AG04449 (cell line): ENCODE results near the gene CTXN1.

Source experiments
- CTCF ChIA-PET: fragments of 350-600 bp; formaldehyde crosslinking; extraction: SDS; loops from one replicate; lab custom pipeline; 2021; ENCODE audit warnings: antibody characterized with exemption; lab: Yijun Ruan, JAX
- POLR2A ChIA-PET: fragments of 400-600, 350-600 bp; formaldehyde crosslinking; extraction: SDS; loops from one replicate; lab custom pipeline; 2020; ENCODE audit warnings: antibody characterized with exemption, inconsistent platforms; lab: Yijun Ruan, JAX
- DNase-seq: peaks from one replicate; pipeline ENCODE4 v3.0.0-alpha.2; 2010; ENCODE audit warnings: low read depth, low spot score
- H3K4me3 ChIP-seq: 2 replicates; pipeline ENCODE4 v1.5.1; 2011; ENCODE audit warnings: low read depth, mild to moderate bottlenecking, control low read depth, low read length
- TF ChIP-seq, protein P1 (sequence below): IDR thresholded peaks from one replicate; pipeline ENCODE4 v1.5.1; 2011; ENCODE audit warnings: mild to moderate bottlenecking, moderate library complexity, low read length, control low read depth, inconsistent platforms; ENCODE audit not compliant: insufficient read depth; ENCODE audit errors: missing control alignments

The CTXN1 gene

DNA sequence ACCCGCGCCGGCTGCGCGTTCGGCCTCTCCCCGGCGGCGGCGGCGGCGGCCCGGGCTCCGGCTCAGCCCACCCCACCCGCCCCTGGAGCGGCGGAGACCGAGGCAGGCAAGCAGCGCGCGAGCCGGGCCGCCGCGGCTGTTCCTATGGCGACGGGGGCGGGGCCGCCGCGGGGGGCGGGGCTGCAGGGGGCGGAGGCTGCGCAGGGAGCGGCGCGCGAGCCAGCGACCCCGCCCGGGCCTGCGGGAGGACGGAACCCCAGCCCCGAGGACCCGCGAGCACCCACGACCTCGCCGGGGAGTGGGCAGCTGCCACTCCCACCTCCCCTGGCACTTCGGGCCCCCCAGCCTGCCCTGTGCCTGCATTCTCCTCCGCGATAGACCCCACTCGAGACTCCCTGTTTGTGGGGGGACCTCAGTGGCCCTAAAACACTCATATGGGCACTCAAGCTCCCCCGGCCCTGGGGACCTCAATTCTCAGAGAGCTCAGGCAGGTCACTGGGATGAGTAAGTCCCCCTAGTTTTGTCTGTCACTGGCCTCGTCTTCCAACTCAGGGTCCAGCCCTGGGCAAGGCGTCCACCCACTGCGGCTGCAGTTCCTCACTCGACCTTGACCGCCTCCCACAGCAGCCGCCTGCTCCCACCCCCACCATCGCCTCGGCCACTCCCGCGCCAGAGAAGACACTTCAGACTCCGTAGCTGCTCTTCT, at the start of gene CTXN1:
Gene CTXN1 (minus strand): TSS at position 115 of the 706 bp plus-strand sequence. CDS start 597 bp downstream, outside the sequence.
- DNase-seq = no peak
- POLR2A ChIA-PET = no interaction called here

DNA sequence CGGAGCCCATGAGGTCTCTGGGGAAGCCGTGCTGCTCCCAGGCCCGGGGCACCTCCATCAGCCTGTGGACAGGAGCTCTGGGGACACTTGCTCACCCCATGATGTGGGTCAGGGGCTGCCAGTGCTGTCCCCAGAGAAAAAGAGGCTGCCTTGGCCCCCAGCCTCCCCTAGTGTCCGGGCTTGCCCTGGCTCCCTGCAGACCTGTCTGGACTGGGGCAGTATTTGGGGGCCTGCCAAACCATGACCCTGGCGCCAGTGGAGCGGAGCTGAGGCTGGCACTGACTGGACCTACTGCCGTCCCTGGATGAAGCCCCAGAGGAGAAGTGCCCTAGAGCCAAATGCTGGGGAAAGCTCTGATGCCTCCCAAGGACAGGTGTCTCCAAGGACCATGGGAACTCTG, 49.1 kb upstream of the CTXN1 start:
- TF ChIP-seq, protein P1, sequence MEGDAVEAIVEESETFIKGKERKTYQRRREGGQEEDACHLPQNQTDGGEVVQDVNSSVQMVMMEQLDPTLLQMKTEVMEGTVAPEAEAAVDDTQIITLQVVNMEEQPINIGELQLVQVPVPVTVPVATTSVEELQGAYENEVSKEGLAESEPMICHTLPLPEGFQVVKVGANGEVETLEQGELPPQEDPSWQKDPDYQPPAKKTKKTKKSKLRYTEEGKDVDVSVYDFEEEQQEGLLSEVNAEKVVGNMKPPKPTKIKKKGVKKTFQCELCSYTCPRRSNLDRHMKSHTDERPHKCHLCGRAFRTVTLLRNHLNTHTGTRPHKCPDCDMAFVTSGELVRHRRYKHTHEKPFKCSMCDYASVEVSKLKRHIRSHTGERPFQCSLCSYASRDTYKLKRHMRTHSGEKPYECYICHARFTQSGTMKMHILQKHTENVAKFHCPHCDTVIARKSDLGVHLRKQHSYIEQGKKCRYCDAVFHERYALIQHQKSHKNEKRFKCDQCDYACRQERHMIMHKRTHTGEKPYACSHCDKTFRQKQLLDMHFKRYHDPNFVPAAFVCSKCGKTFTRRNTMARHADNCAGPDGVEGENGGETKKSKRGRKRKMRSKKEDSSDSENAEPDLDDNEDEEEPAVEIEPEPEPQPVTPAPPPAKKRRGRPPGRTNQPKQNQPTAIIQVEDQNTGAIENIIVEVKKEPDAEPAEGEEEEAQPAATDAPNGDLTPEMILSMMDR = no peak
- no peak for DNase-seq
- CTCF ChIA-PET = interaction anchor here (0.7 to 1.5 kb wide), 3 partner anchors 16 to 31 kb away, joined by 4 to 7 read pairs (median 5); partner anchors contain the start of gene TIMM44
- H3K4me3 ChIP-seq = no peak overlapping the region
- POLR2A ChIA-PET = interaction anchor here (0.6 kb wide), 2 partner anchors 8 to 51 kb away, joined by 4 read pairs; no protein-coding TSS in a partner anchor

More for the DNA sequence above, at the start of gene CTXN1:
- CTCF ChIA-PET = interaction anchor here (1.0 to 4.2 kb wide), 5 partner anchors 10 to 73 kb away, joined by 3 to 43 read pairs (median 4); partner anchors contain the start of gene TIMM44
- TF ChIP-seq, protein P1 = no peak
- H3K4me3 ChIP-seq = peak within 1 kb of the TSS; percentile 53

DNA sequence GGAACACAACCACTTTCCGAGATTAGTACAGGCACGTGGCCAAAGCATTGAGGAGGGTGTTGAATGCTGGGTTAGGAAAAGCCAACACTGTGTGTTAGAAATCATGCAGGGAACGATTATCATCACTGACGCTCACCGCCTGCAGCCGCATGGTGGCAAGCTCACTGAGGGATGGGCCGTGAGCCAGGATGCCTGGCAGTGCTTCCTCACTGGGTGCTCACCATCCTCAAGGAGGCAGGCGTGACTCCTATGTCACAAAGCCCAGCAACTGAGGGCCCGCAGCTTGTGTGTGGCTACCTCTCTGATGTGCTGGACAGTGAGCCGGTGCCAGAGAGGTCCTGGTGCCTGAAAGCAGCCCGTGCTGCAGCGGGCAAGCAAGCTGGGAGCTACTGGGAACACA, 47.9 kb upstream of the CTXN1 start:
- ChIA-PET POLR2A (interaction anchor here (0.7 kb wide), 1 partner anchor 30 kb away, joined by 3 read pairs; the partner anchor contains the start of gene TIMM44), CTCF (interaction anchor here (0.9 to 1.6 kb wide), 2 partner anchors 20 to 29 kb away, joined by 3 to 4 read pairs; no protein-coding TSS in a partner anchor)
- H3K4me3 ChIP-seq = no peak overlapping the region
- no peak for DNase-seq
- TF ChIP-seq, protein P1 = no peak

DNA sequence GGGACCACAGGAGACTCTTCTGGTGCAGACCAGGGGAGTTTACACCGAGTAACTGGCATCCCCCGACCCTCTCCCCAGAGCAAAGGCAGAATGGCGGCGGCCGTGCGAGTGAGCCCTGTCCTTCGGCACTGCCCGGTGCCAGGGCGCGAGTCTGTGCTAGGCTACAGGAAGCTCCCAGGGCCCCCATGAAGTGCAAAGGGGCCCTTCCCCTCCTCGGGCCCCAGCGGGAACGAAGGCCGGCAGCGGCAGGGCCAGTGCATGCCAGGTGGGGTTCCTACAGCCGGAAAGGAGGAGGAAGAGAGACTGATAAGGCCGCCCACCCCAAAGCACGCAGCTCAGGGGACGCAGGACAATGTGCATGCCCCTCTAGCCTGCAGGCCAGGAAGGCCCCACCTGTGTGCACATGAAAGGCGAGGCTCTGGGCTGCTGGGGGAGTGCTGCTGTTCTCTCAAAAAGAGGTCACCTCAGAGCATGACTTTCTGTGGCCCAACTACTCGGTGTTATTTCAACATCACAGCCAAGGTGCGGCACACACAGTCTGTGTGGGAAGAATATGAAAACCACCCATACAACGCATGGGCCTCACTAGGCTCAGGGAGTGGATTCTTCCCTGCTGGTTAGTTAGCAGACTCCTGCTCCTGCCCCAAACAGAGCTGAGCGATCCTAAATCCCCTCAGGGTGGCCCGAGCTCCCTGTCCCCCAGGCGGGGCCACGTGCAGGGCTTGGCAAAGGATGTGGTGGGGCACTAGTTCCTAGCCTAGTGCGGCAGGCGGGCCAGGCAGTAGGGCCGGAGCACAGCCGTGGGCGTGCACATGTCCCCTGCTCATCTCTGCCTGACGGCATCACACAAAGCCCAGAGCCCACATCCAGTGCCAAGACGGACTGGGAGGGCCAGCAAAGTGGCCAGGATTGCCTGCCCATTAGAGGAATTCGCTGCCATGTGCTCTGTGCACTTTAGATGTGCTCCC, 45.9 kb upstream of the CTXN1 start:
- POLR2A ChIA-PET = no interaction called here
- CTCF ChIA-PET = interaction anchor here (1.0 to 6.3 kb wide), 17 partner anchors 11 to 285 kb away, joined by 3 to 39 read pairs (median 7); partner anchors contain the start of genes ELAVL1 and TIMM44
- no peak overlapping the region for H3K4me3 ChIP-seq
- TF ChIP-seq, protein P1 = no peak
- DNase-seq = no peak

DNA sequence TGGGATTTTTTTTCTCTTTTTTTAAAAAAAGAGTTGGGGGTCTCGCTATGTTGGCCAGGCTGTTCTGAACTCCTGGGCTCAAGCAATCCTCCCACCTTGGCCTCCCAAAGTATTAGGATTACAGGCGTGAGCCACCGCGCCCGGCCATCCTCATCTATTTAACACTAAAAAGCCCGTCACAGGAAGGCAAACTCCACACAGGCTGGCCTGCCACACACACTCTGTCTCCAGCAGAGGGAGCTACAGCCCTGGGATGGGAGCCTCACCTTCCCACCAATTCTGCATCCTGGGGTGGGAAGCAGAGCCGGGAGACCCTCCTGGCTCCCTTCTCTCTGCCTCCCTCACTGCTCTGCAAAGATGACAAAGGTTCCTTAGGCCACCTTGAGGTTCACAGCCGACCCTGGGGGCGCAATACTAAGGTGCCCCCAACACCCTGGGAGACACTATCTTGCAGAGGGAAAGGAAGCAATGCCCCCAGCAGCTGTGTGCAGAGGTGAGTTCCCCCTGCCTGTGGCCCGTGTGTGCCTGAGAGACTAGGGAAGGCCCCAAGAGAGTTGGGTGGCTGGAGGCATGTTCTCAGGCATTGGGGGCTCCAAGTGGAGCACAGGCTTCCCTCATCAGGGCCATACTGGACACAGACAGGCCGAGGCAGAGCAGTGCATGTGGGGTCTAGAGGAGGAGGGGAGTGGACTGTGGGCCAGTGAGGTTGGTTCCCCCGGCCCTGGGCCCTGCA, 44.9 kb upstream of the CTXN1 start:
- POLR2A ChIA-PET = no interaction called here
- CTCF ChIA-PET = interaction anchor here (0.8 to 6.3 kb wide), 25 partner anchors 9 to 297 kb away, joined by 3 to 39 read pairs (median 6); partner anchors contain the start of genes CTXN1, ELAVL1, FBN3 and TIMM44
- no peak for DNase-seq
- TF ChIP-seq, protein P1 = peak; percentile 88
- H3K4me3 ChIP-seq = no peak overlapping the region
